Effector CD8-positive, alpha-beta T cell (primary cell): ENCODE results near the gene ATP11A.
"Not testable (repeated sequence)": the region's sequence is repeated elsewhere in the genome, so short reads cannot be mapped to it uniquely, and the experiment has no call there.

ENCODE experiments used
- DNase-seq: peaks from one replicate; lab custom pipeline; 2025; lab: John Stamatoyannopoulos, UW

ATP11A gene

DNA sequence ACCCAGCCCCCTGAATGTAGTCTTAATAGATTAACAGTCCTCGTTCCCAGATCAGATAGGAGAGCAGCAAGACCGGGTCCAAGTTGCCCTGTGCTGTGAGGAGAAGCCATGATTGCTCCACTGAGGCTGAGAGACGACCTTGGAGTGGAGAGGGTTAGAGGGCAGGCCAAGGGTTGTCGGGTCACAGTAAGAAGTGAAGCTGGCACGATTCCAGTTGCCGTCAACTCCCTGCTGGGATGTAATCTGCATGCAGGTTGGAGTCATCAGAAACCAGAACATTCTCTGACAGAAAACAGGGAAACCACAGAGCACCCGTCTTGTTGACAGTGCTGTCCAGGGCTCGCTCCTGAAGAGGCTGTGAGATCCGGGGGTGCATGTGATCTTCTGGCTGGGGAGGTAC is 19.0 kb upstream of the ATP11A start:
- DNase-seq: no peak

DNA sequence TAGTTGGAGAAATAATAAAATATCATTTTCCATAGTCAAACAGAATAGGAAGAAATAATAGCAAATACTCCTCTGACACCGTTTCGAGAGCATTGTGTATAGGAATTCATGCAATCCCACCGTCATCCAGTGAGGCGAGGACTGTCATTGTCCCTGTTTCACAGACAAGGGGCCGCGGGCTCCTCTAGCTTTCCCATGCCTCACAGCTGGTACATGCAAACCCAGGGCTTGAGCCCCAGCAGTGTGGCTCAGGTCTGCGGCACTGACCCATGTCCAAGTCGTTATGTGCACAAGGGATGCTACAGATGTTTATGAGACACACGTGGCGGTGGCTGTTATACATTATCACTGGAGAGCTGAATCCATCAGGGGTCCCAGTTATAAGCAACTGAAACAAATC is 18.5 kb upstream of the ATP11A start:
- no peak for DNase-seq

DNA sequence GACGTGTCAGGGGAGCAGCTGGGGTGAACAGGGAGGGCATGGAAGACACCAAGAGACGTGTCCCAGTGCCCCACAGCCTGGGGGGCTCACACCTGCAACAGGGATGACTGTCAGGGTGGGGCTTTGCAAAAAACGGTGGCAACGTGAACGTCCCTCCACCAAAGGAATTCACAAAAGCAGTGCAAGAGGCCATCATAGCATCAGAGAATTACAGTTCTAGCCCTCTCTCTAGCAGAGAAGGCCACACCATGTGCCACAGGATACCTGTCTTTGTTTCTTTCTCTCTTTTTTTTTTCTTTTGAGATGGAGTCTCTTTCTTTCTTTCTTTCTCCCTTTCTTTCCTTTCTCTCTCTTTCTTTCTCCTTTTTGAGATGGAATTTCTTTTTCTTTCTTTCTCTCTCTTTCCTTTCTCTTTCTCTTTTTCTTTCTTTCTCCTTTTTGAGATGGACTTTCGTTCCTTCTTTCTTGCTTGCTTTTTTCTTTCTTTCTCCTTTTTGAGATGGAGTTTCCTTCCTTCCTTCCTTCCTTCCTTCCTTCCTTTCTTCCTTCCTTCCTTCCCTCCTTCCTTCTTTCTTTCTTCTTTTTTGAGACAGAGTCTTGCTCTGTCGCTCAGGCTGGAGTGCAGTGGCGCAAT is 17.1 kb upstream of the ATP11A start:
- DNase-seq: no peak

GRCh38 chr13:112674412-112675365 is 15.1 kb upstream of the ATP11A start:
- DNase-seq: no peak

- no peak for DNase-seq
These were observed 14.5 kb upstream of the ATP11A start for GRCh38 chr13:112675366-112675756.

GRCh38 chr13:112677421-112677962 is 12.3 kb upstream of the ATP11A start:
- DNase-seq: not testable (repeated sequence)

DNA sequence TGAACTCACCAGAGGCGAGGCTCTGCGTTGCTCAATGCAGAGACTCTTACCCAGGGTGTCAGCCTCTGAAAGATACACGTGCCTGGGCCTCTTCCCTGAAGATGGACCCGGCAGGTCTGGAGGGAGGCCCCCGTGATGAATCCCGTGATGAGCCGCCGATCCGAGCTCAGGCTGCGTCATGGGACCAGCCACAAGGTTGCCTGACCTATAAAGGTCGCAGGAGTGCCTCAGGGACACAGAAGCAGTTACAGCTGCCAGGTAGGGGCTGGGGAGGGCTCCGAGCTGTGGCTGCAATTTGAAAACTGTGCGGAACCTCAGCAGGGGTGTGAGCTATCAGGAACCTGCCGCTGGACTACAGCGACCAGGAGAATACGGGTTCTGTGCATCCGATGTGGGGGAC is 10.5 kb upstream of the ATP11A start:
- no peak for DNase-seq

- no peak for DNase-seq
These were observed 9.7 kb upstream of the ATP11A start for GRCh38 chr13:112679932-112680677.

- no peak for DNase-seq
These were observed 9.0 kb upstream of the ATP11A start for GRCh38 chr13:112680741-112681360.

DNA sequence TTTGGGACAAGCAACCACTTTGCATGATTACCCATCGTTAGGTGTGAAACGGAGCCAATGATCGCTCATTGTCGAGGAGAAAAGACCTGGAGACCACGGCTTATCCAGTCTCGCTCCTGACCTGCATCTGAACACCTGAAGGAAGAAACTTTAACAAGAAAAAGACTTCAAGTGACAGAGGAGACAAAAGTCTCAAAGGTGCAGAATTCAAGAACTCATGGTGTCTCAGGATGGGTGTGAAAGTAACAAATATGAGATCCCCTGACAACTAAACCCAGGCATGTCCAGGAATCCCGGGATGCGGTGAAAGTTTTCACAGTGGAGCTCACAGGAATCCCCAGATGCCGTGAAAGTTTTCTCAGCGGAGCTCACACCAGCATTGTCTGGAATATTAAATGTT is 6.3 kb upstream of the ATP11A start:
- no peak for DNase-seq

GRCh38 chr13:112684071-112684845 is 5.6 kb upstream of the ATP11A start:
- DNase-seq: no peak

GRCh38 chr13:112685189-112685805 is 4.5 kb upstream of the ATP11A start:
- not testable (repeated sequence) for DNase-seq

- no peak for DNase-seq
These were observed 3.9 kb upstream of the ATP11A start for GRCh38 chr13:112685896-112686295.

DNA sequence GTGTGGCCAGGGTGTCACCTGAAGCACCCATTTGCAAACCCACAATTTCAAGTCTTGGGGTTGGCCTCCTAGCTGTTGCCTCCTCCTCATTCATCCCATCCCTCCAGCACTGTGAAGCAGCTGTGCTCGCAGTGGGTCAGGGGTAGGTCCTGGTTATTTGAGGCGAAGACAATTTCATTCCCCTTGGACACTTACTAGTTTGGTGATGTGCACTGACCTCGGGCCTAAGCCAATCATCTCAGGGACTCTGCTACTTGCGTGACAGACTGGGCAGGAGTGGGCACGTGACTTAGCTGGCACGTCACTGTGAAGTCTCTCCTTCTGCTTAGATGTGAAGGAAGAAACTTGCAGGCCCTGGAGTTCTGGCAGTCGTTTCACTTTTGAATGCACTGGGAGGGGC is 3.5 kb upstream of the ATP11A start:
- DNase-seq: no peak

DNA sequence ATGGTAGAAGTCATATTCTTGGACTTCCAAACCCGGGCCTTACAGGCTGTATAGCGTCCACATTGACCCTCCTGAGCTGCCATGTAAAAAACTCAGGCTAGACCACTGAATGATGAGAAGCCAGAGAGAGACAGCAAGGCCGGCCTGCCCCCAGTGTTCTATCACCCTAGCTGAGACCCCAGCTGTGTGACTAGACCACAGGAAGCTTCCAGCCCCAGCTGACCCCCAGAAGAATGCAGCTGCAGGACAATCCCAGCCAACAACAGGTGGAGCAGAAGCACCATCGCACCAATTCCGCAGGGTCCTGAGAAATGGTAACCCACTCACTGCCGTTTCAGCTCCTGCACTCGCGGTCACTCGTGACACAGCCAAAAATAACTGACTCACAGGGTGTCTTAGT is 2.9 kb upstream of the ATP11A start:
- no peak for DNase-seq

- DNase-seq: no peak
These were observed 1.8 kb upstream of the ATP11A start for GRCh38 chr13:112687836-112688559.

DNA sequence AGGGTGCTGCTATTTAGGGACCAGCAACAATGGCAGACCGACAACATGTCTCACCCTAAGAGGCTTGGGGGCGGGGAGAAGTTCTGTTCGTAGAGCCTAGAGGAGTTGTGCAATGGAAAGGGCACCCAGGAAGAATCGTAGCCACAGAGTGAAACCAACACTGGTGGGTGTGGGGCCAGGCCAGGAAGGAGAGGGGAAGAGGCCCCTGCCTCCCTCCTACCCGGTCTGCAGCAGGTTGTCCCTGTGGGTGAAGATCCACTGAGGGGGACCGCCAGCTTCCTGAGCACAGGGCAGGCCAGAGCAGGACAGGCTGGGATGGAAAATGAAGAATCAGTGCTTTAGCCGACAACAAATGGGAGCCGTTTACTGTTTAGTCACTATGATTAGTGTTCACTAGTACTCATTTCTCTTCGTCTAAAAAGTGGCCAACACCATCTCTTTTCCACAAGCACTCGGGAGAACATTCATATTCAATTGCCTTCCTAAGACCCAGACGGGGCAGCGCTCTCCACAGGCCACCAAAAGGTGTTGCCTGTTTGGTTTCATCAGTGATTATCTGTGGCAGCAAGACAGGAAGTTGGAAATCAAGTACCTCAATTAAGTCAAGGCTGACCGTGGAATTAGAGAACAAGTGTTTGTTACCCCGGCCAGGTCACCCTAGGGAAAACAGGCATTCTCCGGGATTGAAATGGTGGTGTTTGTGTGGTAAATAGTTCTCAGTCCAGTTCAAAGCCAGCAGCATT is 1.1 kb upstream of the ATP11A start:
- no peak for DNase-seq

GRCh38 chr13:112690283-112690929 is 568 bp downstream of the ATP11A start:
- DNase-seq: no peak

GRCh38 chr13:112692104-112692503 is 2.3 kb downstream of the ATP11A start:
- no peak for DNase-seq
